HCT116 (cell line): ENCODE measurements around the gene DNAJB13.

ENCODE experiments used
- CEBPB ChIP-seq: IDR thresholded peaks from 2 replicates; pipeline ENCODE4 v1.6.1; 2012; ENCODE audit warnings: low read depth
- ELF1 ChIP-seq: IDR thresholded peaks from 2 replicates; pipeline ENCODE4 v1.6.1; 2012; ENCODE audit warnings: low read depth, borderline replicate concordance
- EZH2 ChIP-seq: fragments of 200-600 bp; sonication (generic); IDR thresholded peaks from 2 replicates; pipeline ENCODE4 v1.6.1; 2017; ENCODE audit warnings: antibody characterized with exemption, mixed run types
- JUND ChIP-seq: IDR thresholded peaks from 2 replicates; pipeline ENCODE4 v1.6.1; 2012
- POLR2A ChIP-seq: IDR thresholded peaks from 2 replicates; pipeline ENCODE4 v1.7.0; 2011; ENCODE audit warnings: borderline replicate concordance; ENCODE audit not compliant: insufficient read depth, insufficient read length; ENCODE audit errors: extremely low read depth
- POLR2AphosphoS5 ChIP-seq: IDR thresholded peaks from 2 replicates; pipeline ENCODE4 v1.6.1; 2011; ENCODE audit warnings: mild to moderate bottlenecking, low read depth, low read length, moderate library complexity
- RAD21 ChIP-seq: IDR thresholded peaks from 2 replicates; pipeline ENCODE4 v1.6.1; 2012; ENCODE audit warnings: low read depth, mild to moderate bottlenecking
- REST ChIP-seq: IDR thresholded peaks from 2 replicates; pipeline ENCODE4 v1.6.1; 2012; ENCODE audit warnings: low read depth
- SIN3A ChIP-seq: IDR thresholded peaks from 2 replicates; pipeline ENCODE4 v1.6.1; 2012; ENCODE audit warnings: low read depth
- ZBTB33 ChIP-seq: IDR thresholded peaks from 2 replicates; pipeline ENCODE4 v1.6.1; 2011; ENCODE audit warnings: mild to moderate bottlenecking, low read length, moderate library complexity; ENCODE audit not compliant: insufficient replicate concordance; ENCODE audit errors: extremely low read depth
- TF ChIP-seq, protein P1 (sequence below), 3 experiments: fragments of 200-600 bp in 1 of 3; sonication (generic) in 1 of 3; IDR thresholded peaks in 2 of 3; conservative IDR thresholded peaks in 1 of 3; 2 replicates each; pipeline ENCODE4 v1.5.1; 2012 to 2017; ENCODE audit warnings: low read depth in 2 of 3, low read length in 2 of 3, antibody characterized with exemption in 1 of 3, borderline replicate concordance in 1 of 3, control low read depth in 1 of 3, mild to moderate bottlenecking in 1 of 3, mixed read lengths in 1 of 3, mixed run types in 1 of 3, moderate library complexity in 1 of 3; ENCODE audit not compliant: insufficient read depth in 1 of 3
- TF ChIP-seq, protein P2 (sequence below): IDR thresholded peaks from 2 replicates; pipeline ENCODE4 v1.6.1; 2012

DNA sequence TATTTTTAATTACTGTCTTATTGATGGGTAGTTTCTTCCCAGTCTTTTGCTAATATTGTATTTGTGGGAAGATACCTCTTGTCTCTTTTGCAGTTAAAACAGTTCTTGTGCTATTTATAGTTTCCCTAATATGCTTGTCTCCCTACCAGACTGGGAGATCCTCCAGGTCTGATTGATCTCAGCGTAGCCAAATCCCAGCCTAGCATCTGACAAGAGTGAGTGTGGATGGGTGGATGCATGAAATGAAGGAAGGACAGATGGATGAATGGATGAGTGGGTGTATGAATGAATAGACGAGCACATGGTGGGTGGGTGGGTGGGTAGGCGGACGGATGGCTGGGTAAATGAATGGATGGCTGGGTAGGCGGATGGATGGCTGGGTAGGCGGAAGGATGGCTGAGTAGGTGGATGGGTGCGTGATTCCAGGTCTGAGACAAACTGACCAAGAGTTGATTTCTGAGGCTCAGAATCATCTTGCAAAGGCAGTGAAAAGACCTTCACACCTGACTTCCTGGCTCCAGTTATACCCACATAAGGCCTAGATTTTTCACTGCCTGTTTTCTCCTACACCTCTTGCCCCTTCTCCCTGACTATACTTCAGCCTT is 11.4 kb downstream of the DNAJB13 start:
- TF ChIP-seq, protein P1, sequence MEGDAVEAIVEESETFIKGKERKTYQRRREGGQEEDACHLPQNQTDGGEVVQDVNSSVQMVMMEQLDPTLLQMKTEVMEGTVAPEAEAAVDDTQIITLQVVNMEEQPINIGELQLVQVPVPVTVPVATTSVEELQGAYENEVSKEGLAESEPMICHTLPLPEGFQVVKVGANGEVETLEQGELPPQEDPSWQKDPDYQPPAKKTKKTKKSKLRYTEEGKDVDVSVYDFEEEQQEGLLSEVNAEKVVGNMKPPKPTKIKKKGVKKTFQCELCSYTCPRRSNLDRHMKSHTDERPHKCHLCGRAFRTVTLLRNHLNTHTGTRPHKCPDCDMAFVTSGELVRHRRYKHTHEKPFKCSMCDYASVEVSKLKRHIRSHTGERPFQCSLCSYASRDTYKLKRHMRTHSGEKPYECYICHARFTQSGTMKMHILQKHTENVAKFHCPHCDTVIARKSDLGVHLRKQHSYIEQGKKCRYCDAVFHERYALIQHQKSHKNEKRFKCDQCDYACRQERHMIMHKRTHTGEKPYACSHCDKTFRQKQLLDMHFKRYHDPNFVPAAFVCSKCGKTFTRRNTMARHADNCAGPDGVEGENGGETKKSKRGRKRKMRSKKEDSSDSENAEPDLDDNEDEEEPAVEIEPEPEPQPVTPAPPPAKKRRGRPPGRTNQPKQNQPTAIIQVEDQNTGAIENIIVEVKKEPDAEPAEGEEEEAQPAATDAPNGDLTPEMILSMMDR (IDR thresholded peaks at IDR 0.05 in 2 of 3, conservative IDR thresholded peaks at IDR 0.05 in 1 of 3; ENCODE audit: borderline replicate concordance in 1 of 3, insufficient read depth in 1 of 3, low read depth in 2 of 3, low read length in 2 of 3): no peak
- TF ChIP-seq SIN3A (no peak), POLR2A (no peak), ELF1 (no peak), REST (no peak), EZH2 (no peak), ZBTB33 (no peak), CEBPB (no peak), POLR2AphosphoS5 (no peak), RAD21 (no peak), JUND (no peak)
- TF ChIP-seq, protein P2, sequence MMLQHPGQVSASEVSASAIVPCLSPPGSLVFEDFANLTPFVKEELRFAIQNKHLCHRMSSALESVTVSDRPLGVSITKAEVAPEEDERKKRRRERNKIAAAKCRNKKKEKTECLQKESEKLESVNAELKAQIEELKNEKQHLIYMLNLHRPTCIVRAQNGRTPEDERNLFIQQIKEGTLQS: no peak
